A673 (cell line): ENCODE results near the gene CHCHD3.

ENCODE experiments used
- CTCF ChIP-seq: fragments of 300-800, 200-600 bp; sonication (generic); conservative IDR thresholded peaks from 2 replicates; pipeline ENCODE4 v1.5.1; 2017; ENCODE audit warnings: low read depth, mild to moderate bottlenecking, antibody characterized with exemption, low read length, moderate library complexity, mixed read lengths
- EZH2 ChIP-seq: fragments of 200-600 bp; sonication (generic); IDR thresholded peaks from 2 replicates; pipeline ENCODE4 v1.6.1; 2017; ENCODE audit warnings: borderline replicate concordance, low read depth, mild to moderate bottlenecking, mixed read lengths, antibody characterized with exemption, low read length; ENCODE audit not compliant: poor library complexity, severe bottlenecking

- TF ChIP-seq CTCF (no peak), EZH2 (no peak)
These were observed 243.6 kb downstream of the CHCHD3 start for GRCh38 chr7:132838313-132838712.
